Adipose tissue (tissue), 3 donors: ENCODE measurements around the gene DDX20. TPM values are rescaled to one million over a fixed set of nuclear protein-coding genes. Genes with fewer than 3 reads are reported as not detected.
"Not testable (repeated sequence)": the region's sequence is repeated elsewhere in the genome, so short reads cannot be mapped to it uniquely, and the experiment has no call there.

ENCODE experiments used
- H3K27ac ChIP-seq: one replicate; pipeline ENCODE4 v1.5.1; 2013; ENCODE audit warnings: low read depth, low read length
- WGBS, 3 donors: extraction: QIAGEN DNeasy Blood & Tissue Kit; methylation state at CpG; one replicate each; pipeline ENCODE4 v1.1.7; 2013; 5-methylcytosine and 5-hydroxymethylcytosine counted together
- polyA plus RNA-seq, 3 donors: library from polyadenylated mRNA; stranded (reverse); fragments of 200-250 nt; gene quantifications; one replicate each; pipeline ENCODE4 v1.2.3, GENCODE V29; 2013
- donor health status: healthy with polysubstance abuse.
- donor health status: Bipolar disorder and iron deficiency.
- donor health status: healthy.

DDX20 gene
- polyA plus RNA-seq, 3 donors = 2.5 to 5.3 (median 3.6) TPM

GRCh38 chr1:111730706-111731105 is 25.0 kb upstream of the DDX20 start:
- no peak overlapping the region for H3K27ac ChIP-seq

GRCh38 chr1:111731956-111732355 is 23.7 kb upstream of the DDX20 start:
- no peak overlapping the region for H3K27ac ChIP-seq
- WGBS, 3 donors = 75 to 77% (median 77%) methylated on average over 6 of the region's 6 CpGs

More at GRCh38 chr1:111730706-111731105, 25.0 kb upstream of the DDX20 start:
- WGBS, 3 donors = 69 to 87% (median 72%) methylated on average over 4 of the region's 4 CpGs

- no peak overlapping the region for H3K27ac ChIP-seq
- WGBS, 3 donors = 84 to 94% (median 93%) methylated on average over 7 of the region's 7 CpGs
Observed at GRCh38 chr1:111732718-111733117, 23.0 kb upstream of the DDX20 start.

- H3K27ac ChIP-seq = no peak overlapping the region
- 24 to 62% (median 34%) methylated on average over 9 of the region's 9 CpGs for WGBS, 3 donors
Observed at GRCh38 chr1:111733183-111733991, 22.3 kb upstream of the DDX20 start.

GRCh38 chr1:111733992-111734341 is 21.7 kb upstream of the DDX20 start:
- 30 to 82% (median 39%) methylated on average over 5 of the region's 5 CpGs for WGBS, 3 donors
- H3K27ac ChIP-seq = no peak overlapping the region

- WGBS, 3 donors = 87 to 91% (median 90%) methylated on average over 3 of the region's 3 CpGs
- H3K27ac ChIP-seq = no peak overlapping the region
Observed at GRCh38 chr1:111734426-111734825, 21.3 kb upstream of the DDX20 start.

GRCh38 chr1:111734856-111735255 is 20.8 kb upstream of the DDX20 start:
- 78 to 88% (median 84%) methylated on average over 3 of the region's 3 CpGs for WGBS, 3 donors

GRCh38 chr1:111735321-111735720 is 20.4 kb upstream of the DDX20 start:
- no peak overlapping the region for H3K27ac ChIP-seq
- 86 to 92% (median 92%) methylated on average over 4 of the region's 4 CpGs for WGBS, 3 donors

More at GRCh38 chr1:111734856-111735255, 20.8 kb upstream of the DDX20 start:
- no peak overlapping the region for H3K27ac ChIP-seq

- 77 to 87% (median 80%) methylated on average over 8 of the region's 8 CpGs for WGBS, 3 donors
- H3K27ac ChIP-seq = no peak overlapping the region
Observed at GRCh38 chr1:111735858-111736544, 19.7 kb upstream of the DDX20 start.

GRCh38 chr1:111736548-111737215 is 19.0 kb upstream of the DDX20 start:
- H3K27ac ChIP-seq = no peak overlapping the region
- WGBS, 3 donors = 41 to 74% (median 49%) methylated on average over 4 of the region's 4 CpGs

- 38 to 64% (median 40%) methylated on average over 8 of the region's 8 CpGs for WGBS, 3 donors
- no peak overlapping the region for H3K27ac ChIP-seq
Observed at GRCh38 chr1:111737216-111738132, 18.2 kb upstream of the DDX20 start.

GRCh38 chr1:111738133-111738435 is 17.6 kb upstream of the DDX20 start:
- 12 to 26% (median 20%) methylated on average over 7 to 9 of the region's 9 CpGs for WGBS, 3 donors
- no peak overlapping the region for H3K27ac ChIP-seq

- peak overlapping the region; percentile 68 for H3K27ac ChIP-seq
- WGBS, 3 donors = 0 to 1% (median 1%) methylated on average over 53 to 61 of the region's 61 CpGs
Observed at GRCh38 chr1:111738436-111739193, 17.1 kb upstream of the DDX20 start.

- H3K27ac ChIP-seq = peak within 1 kb of the TSS; percentile 68
- WGBS, 3 donors = 0 to 1% (median 0%) methylated on average over 57 to 59 of the region's 59 CpGs
Observed at GRCh38 chr1:111739194-111739924, 16.3 kb upstream of the DDX20 start, which contains the start of gene INKA2. Gene INKA2 (minus strand): TSS chr1:111739395. CDS start chr1:111739242, 153 bp downstream.

GRCh38 chr1:111739925-111740765 is 15.6 kb upstream of the DDX20 start:
- 1 to 2% (median 1%) methylated on average over 62 to 63 of the region's 63 CpGs for WGBS, 3 donors
- no peak overlapping the region for H3K27ac ChIP-seq

- WGBS, 3 donors = 92 to 97% (median 97%) methylated on average over 14 of the region's 14 CpGs
- H3K27ac ChIP-seq = not testable (repeated sequence)
Observed at GRCh38 chr1:111742292-111742691, 13.4 kb upstream of the DDX20 start.
